H1 (cell line): ENCODE measurements around the gene ASB1. TPM values are rescaled to one million over a fixed set of nuclear protein-coding genes. Genes with fewer than 3 reads are reported as not detected.

ENCODE experiments used
- CTCF ChIA-PET: fragments of 300-600 bp; sonication (Branson Sonifier 250); formaldehyde crosslinking; loops from one replicate; lab custom pipeline; 2021; ENCODE audit not compliant: partially characterized antibody; lab: Charles Lee
- POLR2A ChIA-PET: fragments of 300-600 bp; sonication (Branson Sonifier 250); formaldehyde crosslinking; loops from one replicate; lab custom pipeline; 2021; ENCODE audit warnings: inconsistent platforms; ENCODE audit not compliant: partially characterized antibody; lab: Charles Lee
- DNase-seq, 2 experiments: peaks; one replicate each; pipeline versions ENCODE4 v3.0.0 to v3.0.0-alpha.2; 2010 to 2022; ENCODE audit warnings: low spot score in 2 of 2, low read depth in 1 of 2, mixed read lengths in 1 of 2
- FAIRE-seq: peaks from 2 replicates; lab custom pipeline; 2011; peaks lifted over from hg19 to GRCh38; lab: Jason Lieb, UNC
- H2AFZ ChIP-seq: 2 replicates; pipeline ENCODE4 v1.8.1; 2012; ENCODE audit warnings: low read length, inconsistent platforms
- H2AK5ac ChIP-seq: 2 replicates; pipeline ENCODE4 v1.6.1; 2013; ENCODE audit warnings: low read depth, low read length
- H2BK120ac ChIP-seq: replicated peaks from 2 replicates; pipeline ENCODE3; 2013; ENCODE audit warnings: low read depth, low read length, inconsistent platforms
- H2BK12ac ChIP-seq: 2 replicates; pipeline ENCODE4 v1.6.1; 2013; ENCODE audit warnings: low read depth, low read length
- H2BK15ac ChIP-seq: 2 replicates; pipeline ENCODE4 v1.6.1; 2013; ENCODE audit warnings: low read length
- H2BK20ac ChIP-seq: 2 replicates; pipeline ENCODE4 v1.6.1; 2013; ENCODE audit warnings: low read length
- H2BK5ac ChIP-seq: 2 replicates; pipeline ENCODE4 v1.6.1; 2013; ENCODE audit warnings: low read depth, low read length
- H3K14ac ChIP-seq: 2 replicates; pipeline ENCODE4 v1.6.1; 2013; ENCODE audit warnings: inconsistent platforms; ENCODE audit not compliant: insufficient read length
- H3K18ac ChIP-seq: 2 replicates; pipeline ENCODE4 v1.6.1; 2013; ENCODE audit warnings: low read length; ENCODE audit errors: extremely low read depth
- H3K23ac ChIP-seq: 2 replicates; pipeline ENCODE4 v1.6.1; 2013; ENCODE audit warnings: inconsistent platforms; ENCODE audit not compliant: insufficient read length
- H3K23me2 ChIP-seq: 2 replicates; pipeline ENCODE4 v1.6.1; 2013; ENCODE audit warnings: low read depth, low read length
- H3K27ac ChIP-seq: 2 replicates; pipeline ENCODE4 v1.6.1; 2011; ENCODE audit warnings: low read depth, low read length, inconsistent platforms
- H3K27me3 ChIP-seq, 4 experiments: replicated peaks in 1 of 4; 1 replicate in 1 of 4; 2 replicates in 3 of 4; pipeline versions ENCODE4 v1.6.1 to v1.8.1; 2011 to 2013; ENCODE audit warnings: low read length in 3 of 4, mild to moderate bottlenecking in 3 of 4, inconsistent platforms in 2 of 4, mixed read lengths in 2 of 4, moderate library complexity in 1 of 4; ENCODE audit not compliant: control insufficient read depth in 3 of 4, insufficient read depth in 3 of 4; ENCODE audit errors: extremely low read depth in 1 of 4
- H3K36me3 ChIP-seq, 4 experiments: 2 replicates each; pipeline versions ENCODE4 v1.6.1 to v1.8.1; 2011 to 2013; ENCODE audit warnings: mild to moderate bottlenecking in 4 of 4, low read length in 3 of 4, moderate library complexity in 2 of 4, control low read depth in 1 of 4, inconsistent platforms in 1 of 4; ENCODE audit not compliant: insufficient read depth in 4 of 4, control insufficient read depth in 2 of 4
- H3K4ac ChIP-seq: replicated peaks from 2 replicates; pipeline ENCODE3; 2013; ENCODE audit warnings: low read length, low read depth, mixed read lengths, inconsistent platforms; ENCODE audit not compliant: insufficient read length
- H3K4me1 ChIP-seq, 4 experiments: replicated peaks in 1 of 4; 1 replicate in 1 of 4; 2 replicates in 3 of 4; pipeline versions ENCODE4 v1.6.1 to v1.8.1; 2011 to 2013; ENCODE audit warnings: low read length in 3 of 4, inconsistent platforms in 2 of 4, mixed read lengths in 1 of 4; ENCODE audit not compliant: insufficient read depth in 4 of 4, control insufficient read depth in 3 of 4
- H3K4me2 ChIP-seq, 2 experiments: 2 replicates each; pipeline versions ENCODE4 v1.6.1 to v1.8.1; 2011 to 2013; ENCODE audit warnings: low read depth in 2 of 2, low read length in 2 of 2, control low read depth in 1 of 2, inconsistent platforms in 1 of 2, mild to moderate bottlenecking in 1 of 2; ENCODE audit not compliant: insufficient read depth in 1 of 2
- H3K4me3 ChIP-seq, 4 experiments: fragments of 200-600, 300-600 bp in 1 of 4; sonication (generic), shearing (Covaris generic), sonication (Bioruptor Twin) in 1 of 4; 2 replicates each; pipeline versions ENCODE4 v1.5.1 to v1.8.1; 2011 to 2016; ENCODE audit warnings: low read length in 4 of 4, low read depth in 3 of 4, control low read depth in 2 of 4, inconsistent platforms in 2 of 4, mild to moderate bottlenecking in 2 of 4, mixed read lengths in 1 of 4, moderate library complexity in 1 of 4; ENCODE audit not compliant: insufficient read depth in 2 of 4; ENCODE audit errors: extremely low read depth in 1 of 4
- H3K56ac ChIP-seq: replicated peaks from 2 replicates; pipeline ENCODE3; 2013; ENCODE audit warnings: low read depth, mild to moderate bottlenecking, mixed read lengths, low read length, inconsistent platforms; ENCODE audit not compliant: insufficient read length
- H3K79me1 ChIP-seq: 2 replicates; pipeline ENCODE4 v1.6.1; 2013; ENCODE audit warnings: low read depth, low read length, control low read depth
- H3K79me2 ChIP-seq, 2 experiments: 2 replicates each; pipeline versions ENCODE4 v1.6.1 to v1.8.1; 2012 to 2013; ENCODE audit warnings: low read length in 2 of 2, mild to moderate bottlenecking in 2 of 2, inconsistent platforms in 1 of 2; ENCODE audit not compliant: insufficient read depth in 2 of 2, control insufficient read depth in 1 of 2
- H3K9ac ChIP-seq, 4 experiments: replicated peaks in 1 of 4; 1 replicate in 1 of 4; 2 replicates in 3 of 4; pipeline versions ENCODE4 v1.6.1 to v1.8.1; 2011 to 2013; ENCODE audit warnings: low read depth in 3 of 4, low read length in 3 of 4, control low read depth in 2 of 4, mild to moderate bottlenecking in 2 of 4, moderate library complexity in 2 of 4, inconsistent platforms in 1 of 4; ENCODE audit errors: extremely low read depth in 1 of 4
- H3K9me3 ChIP-seq, 2 experiments: 2 replicates each; pipeline versions ENCODE4 v1.6.1 to v1.8.1; 2012 to 2013; ENCODE audit warnings: mild to moderate bottlenecking in 2 of 2, moderate library complexity in 2 of 2, control low read depth in 1 of 2, inconsistent platforms in 1 of 2, low read depth in 1 of 2, low read length in 1 of 2, mixed read lengths in 1 of 2; ENCODE audit not compliant: insufficient read depth in 2 of 2
- H4K20me1 ChIP-seq, 2 experiments: replicated peaks in 1 of 2; 2 replicates each; pipeline versions ENCODE3 to v1.8.1; 2011 to 2013; ENCODE audit warnings: inconsistent platforms in 2 of 2, low read length in 2 of 2, mild to moderate bottlenecking in 1 of 2; ENCODE audit not compliant: insufficient read depth in 2 of 2, control insufficient read depth in 1 of 2
- H4K5ac ChIP-seq: 2 replicates; pipeline ENCODE4 v1.6.1; 2013; ENCODE audit warnings: low read length, low read depth, mixed read lengths, inconsistent platforms; ENCODE audit not compliant: insufficient read length
- H4K8ac ChIP-seq: 2 replicates; pipeline ENCODE4 v1.8.0; 2013; ENCODE audit warnings: mild to moderate bottlenecking, moderate library complexity, low read length, inconsistent platforms; ENCODE audit not compliant: insufficient read depth; ENCODE audit errors: extremely low read depth
- H4K91ac ChIP-seq: replicated peaks from 2 replicates; pipeline ENCODE3; 2013; ENCODE audit warnings: low read length, mixed read lengths, inconsistent platforms; ENCODE audit not compliant: insufficient read length
- ASH2L ChIP-seq: fragments of 200-600, 300-600 bp; sonication (generic); IDR thresholded peaks from one replicate; pipeline ENCODE4 v1.7.1; 2017; ENCODE audit warnings: low read length
- BCL11A ChIP-seq, 2 experiments: IDR thresholded peaks; one replicate each; pipeline ENCODE4 v1.6.1; 2011; ENCODE audit warnings: low read depth in 2 of 2, low read length in 2 of 2, mild to moderate bottlenecking in 2 of 2
- BRCA1 ChIP-seq: IDR thresholded peaks from 2 replicates; pipeline ENCODE4 v1.6.1; 2012; ENCODE audit warnings: low read depth, low read length, improper control_type of control experiment
- CTBP2 ChIP-seq: IDR thresholded peaks from 2 replicates; pipeline ENCODE4 v1.7.0; 2011; ENCODE audit warnings: borderline replicate concordance, mild to moderate bottlenecking, moderate library complexity, mixed read lengths, low read length; ENCODE audit not compliant: insufficient read depth, insufficient read length
- EGR1 ChIP-seq: IDR thresholded peaks from 2 replicates; pipeline ENCODE4 v1.6.1; 2011; ENCODE audit warnings: low read depth, low read length, borderline replicate concordance
- KDM4A ChIP-seq: IDR thresholded peaks from one replicate; pipeline ENCODE4 v1.7.1; 2012; ENCODE audit warnings: low read depth, mild to moderate bottlenecking, moderate library complexity, low read length, inconsistent platforms; ENCODE audit not compliant: severe bottlenecking
- RAD21 ChIP-seq, 2 experiments: IDR thresholded peaks in 1 of 2; conservative IDR thresholded peaks in 1 of 2; 2 replicates each; pipeline ENCODE4 v1.6.1; 2011; ENCODE audit warnings: low read depth in 2 of 2, low read length in 2 of 2, improper control_type of control experiment in 1 of 2, inconsistent platforms in 1 of 2, mild to moderate bottlenecking in 1 of 2, moderate library complexity in 1 of 2
- SRF ChIP-seq: IDR thresholded peaks from 2 replicates; pipeline ENCODE4 v1.6.1; 2011; ENCODE audit warnings: mild to moderate bottlenecking, low read depth, low read length, moderate library complexity
- TEAD4 ChIP-seq: IDR thresholded peaks from 2 replicates; pipeline ENCODE4 v1.6.1; 2012; ENCODE audit warnings: low read depth, low read length, inconsistent platforms, mixed read lengths
- WGBS, 2 experiments: shearing (Covaris generic) in 1 of 2; methylation state at CpG; one replicate each; pipeline versions ENCODE4 v1.1.6 to v1.1.7; 2013 to 2015; ENCODE audit warnings: low lambda C conversion rate in 2 of 2, mixed read lengths in 2 of 2, inconsistent platforms in 1 of 2, low coverage in 1 of 2, missing lambda C conversion rate in 1 of 2; ENCODE audit not compliant: insufficient replicate concordance in 2 of 2, insufficient coverage in 1 of 2, insufficient read length in 1 of 2; ENCODE audit errors: extremely low coverage in 1 of 2, missing lambda C conversion rate in 1 of 2; 5-methylcytosine and 5-hydroxymethylcytosine counted together
- polyA plus RNA-seq, 7 experiments: library from polyadenylated mRNA; depleted of rRNA in 3 of 7; stranded (reverse) in 5 of 7; unstranded in 2 of 7; fragments of >200 nt in 5 of 7; fragments of 200-250 nt in 2 of 7; gene quantifications; 1 replicate in 5 of 7; 2 replicates in 1 of 7; 4 replicates in 1 of 7; pipeline versions ENCODE4 v1.2.1 to v1.2.3, GENCODE V29; 2011 to 2013; ENCODE audit warnings: missing spikeins in 2 of 7, mixed read lengths in 2 of 7
- total RNA-seq: library from RNA; stranded (reverse); fragmentation: NEBNext Ultra II Directional; extraction: Animal tissue kit (Norgen Biotek cat#: 25700); gene quantifications from 2 replicates; pipeline ENCODE4 v1.2.1, GENCODE V29; 2021

The ASB1 gene
- total and polyA plus RNA-seq, 2 of the 8 experiments (the other 6 are each of a cell fraction or from before 2014, with no cell fraction given), result 24.1 to 36.0 TPM

DNA sequence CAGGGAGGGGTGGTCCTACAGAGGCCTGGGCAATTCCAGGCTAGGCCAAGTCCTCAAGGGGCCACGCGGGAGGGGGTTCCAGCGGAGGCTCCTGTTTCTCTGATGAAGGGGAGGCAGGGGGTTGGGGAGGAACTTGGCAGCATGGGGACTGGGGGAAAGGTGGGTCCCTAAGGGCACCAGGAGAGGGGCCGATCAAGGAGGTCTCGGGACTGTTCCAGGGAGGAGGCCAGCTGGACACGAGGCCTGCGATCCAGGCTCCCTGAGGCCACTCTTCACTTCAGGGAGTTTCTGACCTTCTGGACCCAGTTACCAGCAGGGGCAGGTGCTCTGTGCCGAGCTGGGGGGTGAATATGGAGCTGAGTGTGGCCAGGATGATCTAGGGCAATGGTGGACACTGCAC lies 71.5 kb downstream of the ASB1 start:
- POLR2A ChIA-PET, result no interaction called here
- no peak overlapping the region for H2BK12ac ChIP-seq
- H2AFZ ChIP-seq, result no peak overlapping the region
- no peak overlapping the region for H3K27ac ChIP-seq
- no peak overlapping the region for H2AK5ac ChIP-seq
- no peak overlapping the region for H3K4me2 ChIP-seq
- peaks cover 4% of the 10 kb centered on the region; the same call in 1 of the 2 replicates for H3K23me2 ChIP-seq
- 95% methylated on average over 8 of the region's 8 CpGs; no CpG with 5 or more reads in 1 of the 2 experiments for WGBS, 2 experiments
- TF ChIP-seq SRF (no peak), KDM4A (no peak), RAD21 (IDR thresholded peaks at IDR 0.05 in 1 of 2, conservative IDR thresholded peaks at IDR 0.05 in 1 of 2; ENCODE audit: low read depth in 2 of 2, low read length in 2 of 2) (no peak), ASH2L (no peak), CTBP2 (no peak), TEAD4 (no peak), BRCA1 (no peak), BCL11A (IDR thresholded peaks at IDR 0.05; ENCODE audit: low read depth in 2 of 2, low read length in 2 of 2) (no peak), EGR1 (no peak)
- TF ChIP-seq, all 59 proteins: peak for 0
- DNase-seq (peak in 1 of 2 experiments; percentile 30), FAIRE-seq (no peak)
- Histone ChIP-seq H4K91ac (no peak overlapping the region), H3K9ac (no peak overlapping the region), H4K20me1 (peaks cover 0 to 3% of the 10 kb centered on the region in 2 experiments), H3K4ac (no peak overlapping the region), H3K79me1 (no peaks in the 10 kb centered on the region), H3K14ac (no peak overlapping the region), H3K4me3 (no peak overlapping the region), H2BK20ac (no peak overlapping the region), H4K5ac (no peak overlapping the region), H2BK5ac (no peak overlapping the region), H3K36me3 (no peaks in the 10 kb centered on the region; a peak in 1 of 8 replicates), H2BK120ac (no peak overlapping the region), H3K9me3 (no peaks in the 10 kb centered on the region), H3K23ac (no peak overlapping the region), H4K8ac (no peak overlapping the region), H3K79me2 (no peaks in the 10 kb centered on the region), H3K56ac (no peak overlapping the region), H2BK15ac (no peak overlapping the region), H3K27me3 (no peaks in the 10 kb centered on the region), H3K4me1 (peaks cover 0 to under 1% (median 0%) of the 10 kb centered on the region in 4 experiments; a peak in 1 of 7 replicates), H3K18ac (no peak overlapping the region)
- CTCF ChIA-PET, result interaction anchor here (2.0 kb wide), 1 partner anchor 15 kb away, joined by 4 read pairs; no protein-coding TSS in a partner anchor
